Mucosa of descending colon (tissue), 3 donors: Measurements from ENCODE around the gene SURF1. TPM values are rescaled to one million over a fixed set of nuclear protein-coding genes. Genes with fewer than 3 reads are reported as not detected.

Experiments used
- ATAC-seq: fragments of 200-7000 bp; cut with Tn5 transposase; one replicate; pipeline ENCODE4 v1.9.1; 2020; ENCODE audit warnings: mild to moderate bottlenecking, moderate library complexity
- DNase-seq, 3 donors: peaks; one replicate each; pipeline ENCODE4 v3.0.0-alpha.2; 2020
- H3K36me3 ChIP-seq: fragments of 200-600 bp; one replicate; pipeline ENCODE4 v1.8.0; 2021; ENCODE audit warnings: low read depth, mild to moderate bottlenecking
- H3K4me1 ChIP-seq: fragments of 200-600 bp; one replicate; pipeline ENCODE4 v1.8.0; 2021; ENCODE audit warnings: low read depth, mild to moderate bottlenecking
- H3K4me3 ChIP-seq: fragments of 200-600 bp; one replicate; pipeline ENCODE4 v1.8.0; 2021; ENCODE audit warnings: mild to moderate bottlenecking
- H3K9me3 ChIP-seq: fragments of 200-600 bp; one replicate; pipeline ENCODE4 v1.8.0; 2021; ENCODE audit warnings: mild to moderate bottlenecking
- intact Hi-C, 2 donors: fragments of 100-400 bp; cut with DNase I in 1 of 2; cut with micrococcal nuclease in 1 of 2; formaldehyde crosslinking; loops; one replicate each; pipeline versions ENCODE4 v1.11.0 to v1.11.1; 2022; cut with DNase I, micrococcal nuclease
- long read RNA-seq, 2 donors: library from polyadenylated mRNA; unstranded; transcript quantifications; one replicate each; pipeline ENCODE4 v2.0.0, GENCODE V29; 2019 to 2021
- total RNA-seq, 3 donors: library from RNA; stranded (reverse); fragmentation: NEBNext Ultra II Directional in 2 of 3; extraction: Animal tissue kit (Norgen Biotek cat#: 25700) in 2 of 3; gene quantifications; one replicate each; pipeline versions ENCODE4 v1.2.1 to v1.2.4, GENCODE V29; 2021 to 2023
- TF ChIP-seq, protein P1 (sequence below): fragments of 200-600 bp; IDR thresholded peaks from one replicate; pipeline ENCODE4 v1.8.0; 2022; ENCODE audit warnings: antibody characterized with exemption, mild to moderate bottlenecking
- donor health status: DM: no; HTN: no; CAD: no; lungs with moderate emphysema.
- donor health status: DM: no; HTN: no; CAD: no.
- donor health status: DM: no; HTN: yes; CAD: no.

SURF1 gene, protein sequence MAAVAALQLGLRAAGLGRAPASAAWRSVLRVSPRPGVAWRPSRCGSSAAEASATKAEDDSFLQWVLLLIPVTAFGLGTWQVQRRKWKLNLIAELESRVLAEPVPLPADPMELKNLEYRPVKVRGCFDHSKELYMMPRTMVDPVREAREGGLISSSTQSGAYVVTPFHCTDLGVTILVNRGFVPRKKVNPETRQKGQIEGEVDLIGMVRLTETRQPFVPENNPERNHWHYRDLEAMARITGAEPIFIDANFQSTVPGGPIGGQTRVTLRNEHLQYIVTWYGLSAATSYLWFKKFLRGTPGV
- 10 to 100 TPM; 45.4 to 63.0 (median 52.2) TPM for total RNA-seq
- long read RNA-seq, donor 1, transcript SURF1-201 (9 exons, 1,093 nt), result major isoform, 51 of 97 reads
- long read RNA-seq, donor 1, transcript SURF1-204 (5 exons, 931 nt), result minor isoform, 33 of 97 reads
- long read RNA-seq, donor 1, partial matches to known transcripts, result 3 of 97 reads
- long read RNA-seq, donor 1, other reads (novel, unspliced or antisense), result 7 of 97 reads
- long read RNA-seq, donor 2, transcript SURF1-201 (9 exons, 1,093 nt), result major isoform, 8 of 15 reads
- long read RNA-seq, donor 2, partial matches to known transcripts, result 4 of 15 reads
- long read RNA-seq, donor 2, other reads (novel, unspliced or antisense), result 2 of 15 reads

DNA sequence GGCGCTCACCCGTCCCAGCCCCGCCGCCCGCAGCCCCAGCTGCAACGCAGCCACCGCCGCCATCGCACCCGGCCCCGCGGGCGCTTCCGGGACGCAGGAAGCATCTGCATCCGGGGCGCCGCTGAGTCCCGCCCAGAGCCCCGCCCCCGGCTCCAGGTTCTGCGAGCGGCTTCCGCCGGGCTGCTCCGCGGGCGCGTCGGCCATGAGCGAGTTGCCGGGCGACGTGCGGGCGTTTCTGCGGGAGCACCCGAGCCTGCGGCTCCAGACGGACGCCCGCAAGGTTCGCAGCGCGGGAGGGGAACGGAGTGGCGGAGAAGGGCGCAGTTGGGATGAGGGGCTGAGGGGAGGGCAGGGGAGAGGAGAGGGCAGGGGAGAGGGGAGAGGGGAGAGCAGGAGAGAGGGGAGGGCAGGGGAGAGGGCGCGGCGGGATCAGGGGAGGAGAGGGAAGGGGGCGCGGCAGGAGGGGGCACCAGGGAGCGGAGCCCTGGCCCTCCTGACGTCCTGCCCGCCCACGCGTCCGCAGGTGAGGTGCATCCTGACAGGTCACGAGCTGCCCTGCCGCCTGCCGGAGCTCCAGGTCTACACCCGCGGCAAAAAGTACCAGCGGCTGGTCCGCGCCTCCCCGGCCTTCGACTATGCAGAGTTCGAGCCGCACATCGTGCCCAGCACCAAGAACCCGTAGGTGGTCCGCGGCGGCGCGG is at the start of gene SURF1, which contains the start of gene SURF2:
SURF1 (minus strand) TSS at position 97 of the 701 bp plus-strand sequence; CDS start at position 63, 34 bp downstream.
SURF2 (plus strand) TSS at position 160 of the 701 bp plus-strand sequence; CDS start at position 203, 43 bp downstream.
- intact Hi-C loops, result no loop called here
- DNase-seq (peak; percentile 94 to 95 (median 95)), ATAC-seq (peak; percentile 95)
- TF ChIP-seq, protein P1, sequence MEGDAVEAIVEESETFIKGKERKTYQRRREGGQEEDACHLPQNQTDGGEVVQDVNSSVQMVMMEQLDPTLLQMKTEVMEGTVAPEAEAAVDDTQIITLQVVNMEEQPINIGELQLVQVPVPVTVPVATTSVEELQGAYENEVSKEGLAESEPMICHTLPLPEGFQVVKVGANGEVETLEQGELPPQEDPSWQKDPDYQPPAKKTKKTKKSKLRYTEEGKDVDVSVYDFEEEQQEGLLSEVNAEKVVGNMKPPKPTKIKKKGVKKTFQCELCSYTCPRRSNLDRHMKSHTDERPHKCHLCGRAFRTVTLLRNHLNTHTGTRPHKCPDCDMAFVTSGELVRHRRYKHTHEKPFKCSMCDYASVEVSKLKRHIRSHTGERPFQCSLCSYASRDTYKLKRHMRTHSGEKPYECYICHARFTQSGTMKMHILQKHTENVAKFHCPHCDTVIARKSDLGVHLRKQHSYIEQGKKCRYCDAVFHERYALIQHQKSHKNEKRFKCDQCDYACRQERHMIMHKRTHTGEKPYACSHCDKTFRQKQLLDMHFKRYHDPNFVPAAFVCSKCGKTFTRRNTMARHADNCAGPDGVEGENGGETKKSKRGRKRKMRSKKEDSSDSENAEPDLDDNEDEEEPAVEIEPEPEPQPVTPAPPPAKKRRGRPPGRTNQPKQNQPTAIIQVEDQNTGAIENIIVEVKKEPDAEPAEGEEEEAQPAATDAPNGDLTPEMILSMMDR, result no peak
- Histone ChIP-seq H3K9me3 (no peaks in the 10 kb centered on the region), H3K4me1 (peaks cover 20% of the 10 kb centered on the region), H3K4me3 (peak within 1 kb of the TSS; percentile 65), H3K36me3 (peaks cover 7% of the 10 kb centered on the region)

DNA sequence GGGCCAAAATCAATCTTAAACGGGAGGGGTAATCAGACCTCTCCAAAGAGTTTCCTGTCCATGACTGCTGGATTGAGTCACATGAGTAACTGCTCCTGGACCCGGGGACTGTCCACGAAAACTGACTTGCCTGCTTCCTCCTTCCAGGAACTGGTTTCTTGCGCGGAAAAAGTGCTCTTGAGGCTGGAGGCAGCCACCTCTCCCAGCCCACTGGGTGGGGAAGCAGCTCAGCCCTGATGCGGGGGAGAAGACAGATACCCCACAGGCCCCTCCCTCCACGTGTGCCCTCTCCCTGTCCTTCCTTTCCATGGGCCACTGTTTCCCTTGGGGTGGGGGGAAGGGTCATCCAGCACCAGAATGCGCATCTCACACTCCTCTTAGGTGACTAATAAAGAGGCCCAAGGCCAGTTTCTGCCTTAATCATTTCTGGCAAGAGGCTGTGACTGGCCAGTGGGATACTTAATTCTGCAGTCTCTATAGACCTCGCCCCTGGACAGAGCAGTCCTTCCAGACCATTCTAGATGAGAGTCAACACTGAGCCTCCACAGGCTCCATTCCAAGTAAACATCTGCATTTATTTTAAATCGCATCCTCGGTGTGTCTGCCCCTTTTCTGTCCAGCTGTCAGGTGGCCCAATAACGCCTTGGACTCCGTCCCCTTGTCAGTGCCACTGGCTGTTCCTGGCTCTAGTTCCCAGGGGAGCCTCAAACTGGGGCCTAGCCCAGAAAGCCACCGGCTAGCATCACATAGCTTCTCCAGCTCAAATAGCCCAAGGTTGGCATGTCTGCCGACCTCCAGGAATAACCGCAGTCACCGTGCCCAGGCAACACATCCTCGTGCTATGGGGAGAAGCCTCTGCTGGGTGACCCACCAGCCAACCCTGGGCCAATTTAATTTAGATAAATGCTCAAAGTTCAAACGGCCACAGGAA is 49.5 kb upstream of the SURF1 start:
- Histone ChIP-seq H3K9me3 (no peaks in the 10 kb centered on the region), H3K4me1 (no peaks in the 10 kb centered on the region), H3K4me3 (no peak overlapping the region), H3K36me3 (no peaks in the 10 kb centered on the region)
- DNase-seq (no peak), ATAC-seq (no peak)
- intact Hi-C loops, result loop anchor here (5.0 kb wide), 1 partner anchor 82 kb away; no protein-coding TSS in a partner anchor
- TF ChIP-seq, protein P1, result no peak

DNA sequence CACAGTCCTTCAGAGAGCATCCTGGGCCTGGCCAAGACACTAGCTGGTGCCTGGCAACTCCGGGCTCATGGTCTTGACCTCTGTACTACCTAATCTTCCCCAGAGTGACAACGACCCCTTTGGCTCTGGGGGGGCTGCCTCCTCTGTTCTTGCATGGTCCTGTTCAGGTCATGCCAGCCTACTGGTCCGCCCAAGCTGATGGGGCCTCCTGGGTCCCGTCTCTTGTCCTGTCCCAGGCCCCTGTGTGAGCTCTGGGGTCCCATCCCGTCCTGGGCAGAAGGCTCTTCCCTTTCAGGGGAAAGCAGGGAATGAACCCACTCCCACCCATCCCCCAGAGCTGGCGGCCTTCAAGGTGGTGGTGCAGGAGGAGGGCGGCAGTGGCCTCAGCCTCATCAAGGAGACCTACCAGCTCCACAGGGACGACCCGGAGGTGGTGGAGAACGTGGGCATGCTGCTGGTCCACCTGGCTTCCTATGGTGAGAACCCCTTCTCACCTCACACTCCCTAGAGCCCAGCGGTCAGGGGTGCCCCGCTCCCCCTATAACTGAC is 48.2 kb upstream of the SURF1 start:
- no peaks in the 10 kb centered on the region for H3K4me1 ChIP-seq
- H3K4me3 ChIP-seq, result no peak overlapping the region
- ATAC-seq (no peak), DNase-seq (no peak)
- TF ChIP-seq, protein P1, result no peak
- no peaks in the 10 kb centered on the region for H3K36me3 ChIP-seq
- no peaks in the 10 kb centered on the region for H3K9me3 ChIP-seq
- intact Hi-C loops, result loop anchor here (5.0 kb wide), 1 partner anchor 83 kb away; no protein-coding TSS in a partner anchor

DNA sequence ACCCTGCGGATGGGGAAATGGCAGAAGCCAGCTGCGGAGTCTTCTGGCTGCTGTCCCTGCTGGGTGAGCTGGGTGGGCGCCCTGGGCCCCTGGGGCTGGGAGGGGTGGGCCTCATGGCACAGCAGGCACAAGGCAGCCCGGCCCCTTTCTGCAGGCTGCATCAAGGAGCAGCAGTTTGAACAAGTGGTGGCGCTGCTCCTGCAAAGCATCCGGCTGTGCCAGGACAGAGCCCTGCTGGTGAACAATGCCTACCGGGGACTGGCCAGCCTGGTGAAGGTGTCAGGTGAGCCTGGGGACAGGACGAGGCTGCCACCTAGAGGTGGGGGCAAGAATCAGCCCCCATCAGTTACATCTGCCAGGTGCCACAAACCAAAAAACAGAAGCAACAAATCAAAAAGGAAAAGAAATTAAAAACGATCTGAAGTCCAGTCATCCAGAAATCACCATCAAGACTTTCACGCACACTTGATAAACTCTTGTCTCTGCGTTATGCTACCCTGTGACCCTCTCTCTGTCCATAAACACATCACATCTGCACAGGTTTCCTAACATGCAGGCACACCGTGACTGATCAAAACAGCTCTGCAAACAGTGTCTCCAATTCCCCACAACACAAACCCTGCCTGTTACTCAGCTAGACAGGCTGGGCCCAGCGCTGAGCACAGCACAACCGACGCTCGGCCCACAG is 47.6 kb upstream of the SURF1 start:
- no peaks in the 10 kb centered on the region for H3K4me1 ChIP-seq
- no peak overlapping the region for H3K4me3 ChIP-seq
- DNase-seq, result peak; percentile 56 to 76 (median 74)
- TF ChIP-seq, protein P1, result peak; percentile 58
- peak; percentile 85 for ATAC-seq
- H3K36me3 ChIP-seq, result no peaks in the 10 kb centered on the region
- intact Hi-C loops, result no loop called here
- no peaks in the 10 kb centered on the region for H3K9me3 ChIP-seq
